ENCODE measurements around the gene PDCD1LG2.

Gene PDCD1LG2

GRCh38 chr9:5532790-5533189, 22.5 kb downstream of the PDCD1LG2 start:
- no peak for DNase-seq

- no peak for DNase-seq
Measured at GRCh38 chr9:5536684-5537083, 26.4 kb downstream of the PDCD1LG2 start.

DNA sequence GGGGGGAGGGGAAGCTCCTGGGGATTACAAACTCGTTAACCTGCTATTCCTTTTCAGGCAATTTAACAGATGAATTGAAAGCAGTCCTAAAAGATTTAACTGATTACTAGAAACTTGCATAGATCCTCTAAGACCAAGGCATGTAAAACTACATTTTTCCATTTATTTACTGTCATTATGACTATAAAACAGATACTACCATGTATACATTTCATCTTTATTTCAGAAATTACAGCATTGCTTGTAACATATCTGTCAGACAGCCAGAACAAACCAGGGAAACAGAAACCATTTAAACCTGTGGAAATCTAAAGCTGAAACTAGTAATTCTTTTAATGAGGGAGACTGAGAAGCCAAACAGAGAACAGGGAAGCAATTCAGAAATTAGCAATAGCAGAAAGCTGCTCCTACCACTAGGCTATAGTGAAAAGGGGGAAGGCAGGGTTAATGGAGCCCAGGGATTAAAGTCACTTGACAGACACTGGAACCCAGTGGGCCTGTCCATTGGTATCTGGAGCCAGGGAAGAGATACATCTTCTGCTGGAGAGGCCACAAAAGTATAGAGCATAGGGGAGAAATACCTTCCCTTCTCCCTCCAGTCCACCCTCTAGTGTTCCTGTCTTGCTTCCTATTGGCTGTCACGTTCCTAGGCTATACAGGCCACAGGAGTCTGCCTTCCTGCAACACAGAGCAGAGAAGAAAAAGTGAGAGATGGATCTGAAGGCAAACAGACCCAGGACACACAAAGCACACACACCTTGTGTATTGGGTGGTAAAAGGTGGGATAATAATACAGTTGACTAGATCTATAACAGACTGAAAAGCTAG, 33.8 kb downstream of the PDCD1LG2 start:
- DNase-seq: no peak

DNA sequence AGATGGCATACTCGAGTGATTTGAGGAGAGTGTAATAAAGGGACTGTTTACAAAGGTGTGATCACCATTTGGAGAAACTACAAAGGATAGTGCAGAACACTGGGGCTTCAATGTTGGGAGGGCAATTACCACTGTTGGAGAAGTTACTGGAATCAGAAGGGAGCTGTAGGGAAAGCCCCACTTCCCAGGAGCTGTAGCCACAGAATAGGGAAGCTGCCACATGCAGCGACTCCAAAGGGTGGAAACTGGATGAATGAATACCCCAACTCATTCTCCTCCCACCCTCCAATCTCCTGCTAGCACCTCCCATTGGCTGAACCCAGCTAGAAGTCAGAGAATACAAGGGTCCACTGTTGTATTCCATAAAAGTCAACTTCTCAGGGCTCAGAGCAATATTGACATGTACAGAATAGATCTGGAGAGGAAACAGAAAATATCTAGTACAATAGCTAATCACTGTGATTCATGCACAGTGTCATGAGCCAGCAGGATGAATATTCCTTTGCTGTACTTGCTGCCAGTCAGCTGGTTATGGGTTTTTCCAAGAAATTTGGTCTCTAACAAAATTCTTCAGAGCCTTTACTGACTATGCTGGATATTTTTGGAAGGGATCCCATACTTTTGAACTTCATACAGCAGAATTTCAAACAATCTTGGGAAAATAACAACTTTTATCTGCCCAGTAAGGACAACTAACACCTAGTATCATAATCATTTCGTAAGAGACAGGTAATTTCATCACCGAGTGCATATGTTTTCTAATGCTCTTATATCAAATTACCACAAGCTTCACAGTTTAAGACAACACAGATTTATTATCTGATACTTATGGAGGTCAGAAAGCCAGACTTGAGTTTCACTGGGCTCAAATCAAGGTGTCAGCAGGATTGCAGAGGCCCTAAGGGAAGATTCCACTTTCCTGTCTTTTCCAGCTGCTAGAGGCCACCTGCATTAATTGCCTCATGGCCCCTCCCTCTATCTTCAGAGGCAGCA, 39.6 kb downstream of the PDCD1LG2 start:
- no peak for DNase-seq

DNA sequence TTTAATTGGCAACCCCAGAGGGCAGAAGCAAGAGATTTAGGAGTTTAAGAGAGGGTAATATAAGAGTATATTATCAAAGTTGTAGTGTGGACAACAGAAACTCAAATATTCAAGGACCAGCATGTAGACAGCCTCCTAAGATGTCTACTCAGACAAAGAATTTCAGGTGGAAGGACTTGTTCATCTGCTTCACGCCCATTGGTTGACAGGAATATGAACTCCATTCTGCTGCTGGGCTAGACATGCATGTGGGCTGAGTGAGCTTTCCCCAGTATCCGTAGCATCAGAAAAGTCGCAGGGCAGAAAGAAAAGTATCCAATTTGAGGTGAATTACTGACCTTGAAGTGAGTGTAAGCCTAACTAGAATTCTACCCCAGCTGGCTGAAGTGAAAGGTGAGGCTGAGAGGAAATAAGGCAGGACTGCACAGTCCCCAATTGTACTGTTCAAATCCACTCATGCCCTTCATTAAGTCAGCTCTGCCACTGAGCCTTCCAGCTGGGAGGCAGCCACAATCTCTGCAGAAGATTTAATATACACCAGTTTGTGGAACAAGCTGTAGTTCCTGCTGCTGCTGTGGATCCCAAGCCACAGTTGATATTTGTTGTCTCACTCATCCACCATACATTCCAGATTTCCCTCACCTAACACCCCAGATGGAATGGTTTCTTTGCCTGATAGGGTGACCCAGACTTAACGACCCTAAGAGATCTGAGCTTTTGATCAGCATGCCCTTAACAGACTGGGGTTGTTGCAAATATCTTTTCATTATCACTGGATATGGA, 41.2 kb downstream of the PDCD1LG2 start:
- no peak for DNase-seq

DNA sequence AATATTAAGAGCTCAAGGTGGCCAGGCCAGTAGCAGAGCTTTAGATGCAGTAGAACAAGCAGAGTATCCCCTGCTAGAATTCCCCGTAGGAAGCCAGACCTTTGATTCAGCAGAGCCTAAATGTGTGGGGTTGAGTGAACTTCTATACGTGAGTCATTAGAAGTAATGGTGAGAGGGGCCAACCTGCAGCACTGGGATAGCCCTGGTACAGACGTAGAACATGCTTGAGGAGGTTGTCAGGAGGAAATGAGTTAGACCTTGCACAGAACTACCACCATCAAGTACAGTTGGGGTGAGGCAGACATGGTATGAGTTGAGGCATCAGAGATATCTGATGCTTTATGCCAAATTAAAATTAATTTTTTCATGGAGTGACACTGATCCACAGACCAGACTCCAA, 42.0 kb downstream of the PDCD1LG2 start:
- no peak for DNase-seq

DNA sequence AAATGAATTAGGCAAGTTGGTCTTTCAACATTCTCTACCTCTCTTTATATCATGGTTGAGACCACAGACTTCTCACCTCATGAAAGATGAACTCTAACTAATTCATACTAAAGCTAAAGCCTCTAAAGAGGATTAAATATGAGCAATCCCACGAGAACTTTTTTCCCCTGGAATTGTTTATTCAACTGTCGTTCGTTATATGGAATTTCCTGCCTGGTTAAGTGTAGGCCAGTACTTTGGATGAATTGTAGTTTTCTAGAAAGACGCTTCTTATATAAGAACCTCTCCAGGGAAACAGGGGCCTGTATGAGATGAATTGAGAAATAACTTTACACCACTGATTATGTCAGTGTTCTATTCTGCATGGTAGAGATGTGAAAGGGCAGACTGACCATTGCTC, 42.9 kb downstream of the PDCD1LG2 start:
- no peak for DNase-seq

- DNase-seq: no peak
Measured at GRCh38 chr9:5554254-5554653, 43.9 kb downstream of the PDCD1LG2 start.

- no peak for DNase-seq
Measured at GRCh38 chr9:5556101-5556705, 45.9 kb downstream of the PDCD1LG2 start.

DNA sequence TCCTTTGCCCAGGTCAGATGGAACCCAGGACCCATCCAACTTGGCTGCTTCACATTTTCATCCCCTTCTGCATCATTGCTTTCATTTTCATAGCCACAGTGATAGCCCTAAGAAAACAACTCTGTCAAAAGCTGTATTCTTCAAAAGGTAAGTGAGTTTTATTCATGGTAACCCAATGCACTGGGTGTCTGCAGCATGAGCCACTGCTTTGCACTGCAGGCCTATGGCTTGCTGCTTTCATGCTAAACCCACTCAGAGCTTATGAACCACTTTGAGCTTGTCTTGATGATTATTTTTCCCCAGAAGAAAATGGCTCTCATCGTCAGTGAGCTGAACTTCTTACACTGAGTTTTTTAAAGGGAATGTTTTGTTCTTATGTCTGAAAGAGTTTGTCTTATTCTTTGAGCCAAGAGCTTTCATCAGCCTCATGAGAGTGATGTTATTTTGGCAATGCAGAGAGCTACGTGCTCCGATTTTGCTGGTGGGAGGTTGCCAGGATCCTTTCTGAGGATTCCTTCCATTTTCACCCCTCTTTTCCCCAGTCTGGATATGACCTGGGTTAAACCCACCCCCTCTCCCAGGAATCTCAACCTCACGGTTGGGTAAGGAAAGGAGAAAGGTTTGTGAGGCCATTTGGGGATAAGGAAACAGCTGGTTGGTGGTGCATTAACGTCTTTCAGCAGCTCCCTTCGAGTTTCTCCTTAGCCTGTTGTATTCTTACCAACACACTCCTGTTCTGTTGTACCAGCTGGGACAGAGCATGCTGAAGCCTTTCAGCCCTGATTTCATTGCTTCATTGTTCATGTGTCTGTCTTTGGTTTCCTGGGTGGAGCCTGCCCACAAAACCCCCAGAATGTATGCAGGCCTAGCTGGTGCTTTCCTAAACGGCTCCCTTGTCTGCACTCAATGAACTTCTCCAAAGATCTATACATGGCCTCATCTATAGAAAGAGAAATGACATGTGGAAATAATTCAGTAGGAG, 47.6 kb downstream of the PDCD1LG2 start:
- no peak for DNase-seq

DNA sequence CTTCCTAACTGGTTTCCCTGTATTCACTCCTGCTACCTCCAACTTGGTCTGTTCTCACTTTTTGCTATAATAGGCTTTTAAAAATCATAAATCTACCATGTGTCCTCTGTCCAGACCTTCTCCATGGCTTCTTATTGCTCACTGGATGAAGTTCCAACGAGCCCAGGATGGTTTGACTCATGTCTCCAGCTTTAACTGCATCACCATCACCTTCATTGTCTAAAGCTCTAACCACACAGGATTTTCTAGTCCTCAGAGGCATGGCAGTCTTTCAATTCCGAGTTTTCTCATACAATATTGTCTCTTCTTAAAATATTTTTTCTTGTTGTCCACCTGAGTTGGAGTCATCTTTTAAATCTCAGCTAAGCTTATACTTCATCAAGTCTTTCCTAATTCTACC, 49.3 kb downstream of the PDCD1LG2 start:
- no peak for DNase-seq

GRCh38 chr9:5560443-5561100, 50.2 kb downstream of the PDCD1LG2 start:
- DNase-seq: no peak

GRCh38 chr9:5561828-5562488, 51.6 kb downstream of the PDCD1LG2 start:
- DNase-seq: no peak

GRCh38 chr9:5562806-5563416, 52.6 kb downstream of the PDCD1LG2 start:
- DNase-seq: no peak

DNA sequence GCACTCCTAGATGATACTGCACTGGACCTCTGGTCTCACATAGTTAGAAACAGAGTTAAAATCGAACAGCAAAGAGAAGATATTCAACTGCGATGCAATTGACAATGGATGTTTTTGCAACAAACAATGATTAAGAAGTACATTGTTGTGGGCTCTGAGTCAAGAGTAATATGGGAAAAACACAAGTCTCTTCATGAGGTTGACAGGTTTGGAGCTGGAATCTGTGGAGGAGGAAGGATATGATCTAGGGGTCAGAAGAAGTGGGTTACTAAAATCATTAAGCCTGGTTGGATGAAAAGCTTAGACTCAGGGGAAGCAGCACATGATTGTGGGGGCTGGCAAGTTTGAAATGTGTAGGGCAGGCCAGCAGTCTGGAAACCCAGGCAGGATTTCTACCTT, 53.1 kb downstream of the PDCD1LG2 start:
- no peak for DNase-seq

- no peak for DNase-seq
Measured at GRCh38 chr9:5563886-5564285, 53.6 kb downstream of the PDCD1LG2 start.

- no peak for DNase-seq
Measured at GRCh38 chr9:5566054-5566618, 55.8 kb downstream of the PDCD1LG2 start.

- no peak for DNase-seq
Measured at GRCh38 chr9:5568868-5569267, 58.5 kb downstream of the PDCD1LG2 start.

DNA sequence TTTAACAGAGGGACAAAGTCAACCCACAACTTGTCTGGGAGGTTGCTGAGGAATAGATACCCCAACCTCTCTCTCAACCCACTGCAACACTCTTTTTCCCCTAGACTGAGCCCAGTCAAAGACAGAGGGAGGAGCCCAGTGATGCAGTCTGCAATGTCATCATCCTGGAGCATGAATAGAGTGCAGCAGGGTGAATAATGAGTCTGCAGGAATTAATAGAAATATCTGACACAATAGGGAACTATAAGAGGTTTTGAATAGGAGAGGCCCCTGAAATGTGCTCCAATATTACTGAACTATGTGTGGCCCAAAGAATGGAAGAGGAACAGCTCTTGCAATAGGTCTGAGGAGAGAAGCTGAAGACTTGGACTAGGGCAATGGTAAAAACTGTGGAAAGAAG, 59.1 kb downstream of the PDCD1LG2 start:
- DNase-seq: no peak

Data from NCI-H1105 treated with DMSO at 0.1 percent for 48 hours (cell line).